Lung (tissue), 12 donors: ENCODE data around the gene ZYX. TPM values are rescaled to one million over a fixed set of nuclear protein-coding genes. Genes with fewer than 3 reads are reported as not detected.

Experiments
- ATAC-seq: fragments of 200-7000 bp; cut with Tn5 transposase; one replicate; pipeline ENCODE4 v1.9.1; 2020; ENCODE audit warnings: moderate number of reproducible peaks; ENCODE audit not compliant: insufficient read depth, low FRiP score
- DNase-seq, 3 donors: peaks; one replicate each; pipeline ENCODE4 v3.0.0-alpha.2; 2013 to 2017
- H3K27ac ChIP-seq, 2 donors: one replicate each; pipeline ENCODE4 v1.5.1; 2013; ENCODE audit warnings: mild to moderate bottlenecking in 2 of 2, moderate library complexity in 2 of 2, control low read depth in 1 of 2, inconsistent platforms in 1 of 2, low read depth in 1 of 2, low read length in 1 of 2
- H3K27me3 ChIP-seq, 3 donors: one replicate each; pipeline ENCODE4 v1.5.1; 2013; ENCODE audit warnings: low read length in 2 of 3; ENCODE audit not compliant: control insufficient read depth in 3 of 3, insufficient read depth in 3 of 3
- H3K36me3 ChIP-seq, 4 donors: one replicate each; pipeline ENCODE4 v1.5.1; 2013; ENCODE audit warnings: low read length in 4 of 4, mild to moderate bottlenecking in 1 of 4, moderate library complexity in 1 of 4; ENCODE audit not compliant: control insufficient read depth in 4 of 4, insufficient read depth in 4 of 4
- H3K4me1 ChIP-seq, 5 donors: one replicate each; pipeline ENCODE4 v1.5.1; 2013; ENCODE audit warnings: low read length in 5 of 5, mild to moderate bottlenecking in 2 of 5, moderate library complexity in 1 of 5; ENCODE audit not compliant: control insufficient read depth in 5 of 5, insufficient read depth in 5 of 5
- H3K4me3 ChIP-seq: one replicate; pipeline ENCODE4 v1.5.1; 2013; ENCODE audit warnings: mild to moderate bottlenecking, control low read depth, moderate library complexity
- H3K9ac ChIP-seq, 2 donors: one replicate each; pipeline ENCODE4 v1.5.1; 2013; ENCODE audit warnings: low read length in 2 of 2, control low read depth in 1 of 2; ENCODE audit not compliant: insufficient read depth in 1 of 2
- H3K9me3 ChIP-seq, 4 donors: one replicate each; pipeline ENCODE4 v1.5.1; 2013; ENCODE audit warnings: low read length in 3 of 4, mild to moderate bottlenecking in 1 of 4, moderate library complexity in 1 of 4; ENCODE audit not compliant: control insufficient read depth in 4 of 4, insufficient read depth in 3 of 4
- WGBS, 2 donors: extraction: QIAGEN DNeasy Blood & Tissue Kit; methylation state at CpG; one replicate each; pipeline ENCODE4 v1.1.7; 2013; 5-methylcytosine and 5-hydroxymethylcytosine counted together
- polyA plus RNA-seq, 2 donors: library from polyadenylated mRNA; stranded (reverse); fragments of 200-250 nt; gene quantifications; one replicate each; pipeline ENCODE4 v1.2.1, GENCODE V29; 2013
- total RNA-seq, 2 donors: library from RNA; depleted of rRNA in 1 of 2; stranded (reverse); fragments of >200 nt in 1 of 2; gene quantifications; one replicate each; pipeline ENCODE4 v1.2.1, GENCODE V29; 2014 to 2021
- TF ChIP-seq, protein P1 (sequence below): IDR thresholded peaks from 2 replicates; pipeline ENCODE4 v1.5.1; 2012; ENCODE audit warnings: mild to moderate bottlenecking; ENCODE audit errors: control extremely low read depth, extremely low read depth
- donor health status: control.
- donor health status: control.
- donor health status: Bipolar disorder and iron deficiency.
- donor health status: healthy.
- donor health status: DM: yes; HTN: yes; CAD: no.

ZYX gene
- total and polyA plus RNA-seq, 4 donors = 98.9 to 310 (median 183) TPM

GRCh38 chr7:143389316-143390103 lies 8.4 kb downstream of the ZYX start:
- no peak for ATAC-seq
- H3K27ac ChIP-seq = peak overlapping the region in 1 of 2 donors; percentile 26
- no peaks in the 10 kb centered on the region for H3K27me3 ChIP-seq
- peaks cover 0 to 2% (median 0%) of the 10 kb centered on the region in 4 donors for H3K9me3 ChIP-seq
- H3K9ac ChIP-seq = no peak overlapping the region
- H3K4me3 ChIP-seq = no peak overlapping the region
- TF ChIP-seq, protein P1, sequence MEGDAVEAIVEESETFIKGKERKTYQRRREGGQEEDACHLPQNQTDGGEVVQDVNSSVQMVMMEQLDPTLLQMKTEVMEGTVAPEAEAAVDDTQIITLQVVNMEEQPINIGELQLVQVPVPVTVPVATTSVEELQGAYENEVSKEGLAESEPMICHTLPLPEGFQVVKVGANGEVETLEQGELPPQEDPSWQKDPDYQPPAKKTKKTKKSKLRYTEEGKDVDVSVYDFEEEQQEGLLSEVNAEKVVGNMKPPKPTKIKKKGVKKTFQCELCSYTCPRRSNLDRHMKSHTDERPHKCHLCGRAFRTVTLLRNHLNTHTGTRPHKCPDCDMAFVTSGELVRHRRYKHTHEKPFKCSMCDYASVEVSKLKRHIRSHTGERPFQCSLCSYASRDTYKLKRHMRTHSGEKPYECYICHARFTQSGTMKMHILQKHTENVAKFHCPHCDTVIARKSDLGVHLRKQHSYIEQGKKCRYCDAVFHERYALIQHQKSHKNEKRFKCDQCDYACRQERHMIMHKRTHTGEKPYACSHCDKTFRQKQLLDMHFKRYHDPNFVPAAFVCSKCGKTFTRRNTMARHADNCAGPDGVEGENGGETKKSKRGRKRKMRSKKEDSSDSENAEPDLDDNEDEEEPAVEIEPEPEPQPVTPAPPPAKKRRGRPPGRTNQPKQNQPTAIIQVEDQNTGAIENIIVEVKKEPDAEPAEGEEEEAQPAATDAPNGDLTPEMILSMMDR = no peak
- H3K36me3 ChIP-seq = peaks cover 6 to 50% (median 44%) of the 10 kb centered on the region in 4 donors
- DNase-seq = no peak
- peaks cover 4 to 66% (median 39%) of the 10 kb centered on the region in 5 donors for H3K4me1 ChIP-seq
- WGBS, 2 donors = 85 to 91% methylated on average over 15 of the region's 15 CpGs

DNA sequence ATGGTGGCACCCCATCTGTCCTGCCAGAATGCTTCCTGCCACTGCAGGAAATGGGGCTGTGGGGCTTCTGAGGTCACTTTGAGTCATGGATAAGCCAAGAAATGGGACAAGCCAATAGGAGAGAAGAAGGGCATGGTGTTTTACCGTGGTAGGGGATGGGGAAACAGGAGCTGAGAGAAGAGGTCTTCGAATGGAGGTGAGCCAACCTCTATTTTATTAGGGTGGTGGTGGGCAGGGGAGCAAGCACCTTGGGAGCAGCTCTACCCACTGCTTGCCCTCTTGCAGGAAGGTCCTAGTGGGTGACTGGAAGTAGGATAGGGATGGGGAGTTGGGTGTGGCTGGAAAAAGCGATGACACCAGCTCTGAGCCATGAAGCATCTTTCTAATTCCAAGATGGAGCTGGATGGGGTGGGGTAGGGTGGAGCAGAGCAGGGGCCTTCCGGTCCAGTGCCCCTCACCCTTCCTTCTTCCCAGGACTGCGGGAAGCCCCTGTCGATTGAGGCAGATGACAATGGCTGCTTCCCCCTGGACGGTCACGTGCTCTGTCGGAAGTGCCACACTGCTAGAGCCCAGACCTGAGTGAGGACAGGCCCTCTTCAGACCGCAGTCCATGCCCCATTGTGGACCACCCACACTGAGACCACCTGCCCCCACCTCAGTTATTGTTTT lies 9.1 kb downstream of the ZYX start:
- peaks cover 2 to 65% (median 39%) of the 10 kb centered on the region in 5 donors for H3K4me1 ChIP-seq
- no peaks in the 10 kb centered on the region for H3K27me3 ChIP-seq
- ATAC-seq (no peak), DNase-seq (no peak)
- peak overlapping the region in 1 of 2 donors; percentile 26 for H3K27ac ChIP-seq
- H3K36me3 ChIP-seq = peaks cover 6 to 50% (median 38%) of the 10 kb centered on the region in 4 donors
- H3K9ac ChIP-seq = no peak overlapping the region
- H3K9me3 ChIP-seq = peaks cover 0 to 2% (median 0%) of the 10 kb centered on the region in 4 donors
- TF ChIP-seq, protein P1 = no peak
- WGBS, 2 donors = 86% methylated on average over 10 of the region's 10 CpGs
- H3K4me3 ChIP-seq = no peak overlapping the region

DNA sequence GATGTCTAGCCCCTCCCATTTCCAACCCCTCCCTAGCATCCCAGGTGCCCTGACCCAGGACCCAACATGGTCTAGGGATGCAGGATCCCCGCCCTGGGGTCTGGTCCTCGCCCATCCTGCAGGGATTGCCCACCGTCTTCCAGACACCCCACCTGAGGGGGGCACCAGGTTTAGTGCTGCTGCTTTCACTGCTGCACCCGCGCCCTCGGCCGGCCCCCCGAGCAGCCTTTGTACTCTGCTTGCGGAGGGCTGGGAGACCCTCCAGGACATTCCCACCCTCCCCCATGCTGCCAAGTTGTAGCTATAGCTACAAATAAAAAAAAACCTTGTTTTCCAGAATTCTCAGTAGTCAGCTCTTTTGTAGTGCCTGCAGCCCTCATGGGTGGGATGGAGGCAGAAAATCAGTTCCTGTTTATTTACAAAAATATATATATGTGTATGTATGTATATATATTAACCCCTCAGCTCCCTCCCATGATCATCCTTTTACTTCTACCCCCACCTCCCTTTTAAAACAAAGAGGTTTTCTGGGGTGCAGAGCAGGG lies 9.7 kb downstream of the ZYX start:
- TF ChIP-seq, protein P1 = no peak
- peaks cover 0 to 67% (median 45%) of the 10 kb centered on the region in 5 donors for H3K4me1 ChIP-seq
- no peak overlapping the region for H3K4me3 ChIP-seq
- no peak for ATAC-seq
- 83 to 84% methylated on average over 9 of the region's 9 CpGs for WGBS, 2 donors
- no peaks in the 10 kb centered on the region for H3K27me3 ChIP-seq
- DNase-seq = peak in 2 of 3 donors; percentile 57 to 69
- H3K9ac ChIP-seq = no peak overlapping the region
- peaks cover 0 to 2% (median 0%) of the 10 kb centered on the region in 4 donors for H3K9me3 ChIP-seq
- peaks cover 6 to 50% (median 36%) of the 10 kb centered on the region in 4 donors for H3K36me3 ChIP-seq
- peak overlapping the region; percentile 45 to 87 for H3K27ac ChIP-seq
